Upper lobe of left lung (tissue), 4 donors: ENCODE measurements around the gene OR2T11.

ENCODE experiments used
- EP300 ChIP-seq, 4 donors: sonication (generic); formaldehyde crosslinking; IDR thresholded peaks; one replicate each; pipeline ENCODE4 v1.5.1; 2017; ENCODE audit warnings: antibody characterized with exemption in 4 of 4, control low read depth in 2 of 4
- POLR2A ChIP-seq, 4 donors: fragments of 450-650 bp; IDR thresholded peaks; one replicate each; pipeline ENCODE4 v1.5.1; 2016 to 2017; ENCODE audit warnings: antibody characterized with exemption in 4 of 4, mild to moderate bottlenecking in 2 of 4
- TF ChIP-seq, protein P1 (sequence below), 6 experiments: fragments of 450-650 bp in 4 of 6; fragments of 200-600 bp in 2 of 6; sonication (generic) in 2 of 6; IDR thresholded peaks; one replicate each; pipeline ENCODE4 v1.5.1; 2016 to 2019; ENCODE audit warnings: antibody characterized with exemption in 6 of 6

DNA sequence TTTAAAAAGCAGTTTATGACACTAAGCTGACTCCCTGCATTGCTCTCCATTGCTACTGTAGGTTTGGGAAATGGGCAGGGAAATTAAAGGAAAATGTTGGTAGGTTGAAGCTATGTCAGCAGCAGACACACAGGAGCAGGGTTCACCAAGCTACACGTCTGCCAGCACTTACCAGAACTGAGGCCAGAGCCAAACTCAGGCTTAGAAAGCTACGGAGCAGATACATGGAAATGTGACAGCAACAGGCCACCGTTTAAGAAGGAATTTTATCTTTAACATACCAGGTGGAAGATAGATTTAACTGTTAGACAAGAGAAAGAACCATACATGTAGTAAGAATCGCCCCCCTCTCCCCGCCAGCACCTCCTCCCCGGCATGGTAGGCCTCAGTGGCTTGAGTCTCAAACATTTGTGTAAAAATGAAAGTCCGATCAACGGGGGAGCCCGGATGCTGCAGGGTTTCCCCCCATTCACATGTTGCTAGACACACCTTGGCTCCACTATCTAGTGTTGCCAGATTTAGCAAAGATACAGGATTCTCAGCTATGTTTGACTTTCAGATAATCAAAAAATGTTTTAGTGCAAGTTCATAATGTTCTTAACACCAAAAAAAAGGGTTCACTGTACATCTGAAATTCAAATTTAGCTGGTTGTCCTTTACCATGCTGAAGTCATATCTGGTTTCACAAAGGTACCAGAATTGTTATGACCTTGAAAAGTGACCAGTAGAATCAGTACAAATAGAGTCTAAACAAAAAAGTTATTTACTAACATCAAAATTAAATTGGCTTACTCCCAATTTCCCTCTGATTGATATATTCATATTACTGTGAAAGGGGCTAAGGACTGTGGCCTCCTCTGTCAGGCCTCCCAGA is 6.7 kb downstream of the OR2T11 start:
- TF ChIP-seq POLR2A (IDR thresholded peaks at IDR 0.05) (no peak), EP300 (IDR thresholded peaks at IDR 0.05) (no peak)
- TF ChIP-seq, protein P1, sequence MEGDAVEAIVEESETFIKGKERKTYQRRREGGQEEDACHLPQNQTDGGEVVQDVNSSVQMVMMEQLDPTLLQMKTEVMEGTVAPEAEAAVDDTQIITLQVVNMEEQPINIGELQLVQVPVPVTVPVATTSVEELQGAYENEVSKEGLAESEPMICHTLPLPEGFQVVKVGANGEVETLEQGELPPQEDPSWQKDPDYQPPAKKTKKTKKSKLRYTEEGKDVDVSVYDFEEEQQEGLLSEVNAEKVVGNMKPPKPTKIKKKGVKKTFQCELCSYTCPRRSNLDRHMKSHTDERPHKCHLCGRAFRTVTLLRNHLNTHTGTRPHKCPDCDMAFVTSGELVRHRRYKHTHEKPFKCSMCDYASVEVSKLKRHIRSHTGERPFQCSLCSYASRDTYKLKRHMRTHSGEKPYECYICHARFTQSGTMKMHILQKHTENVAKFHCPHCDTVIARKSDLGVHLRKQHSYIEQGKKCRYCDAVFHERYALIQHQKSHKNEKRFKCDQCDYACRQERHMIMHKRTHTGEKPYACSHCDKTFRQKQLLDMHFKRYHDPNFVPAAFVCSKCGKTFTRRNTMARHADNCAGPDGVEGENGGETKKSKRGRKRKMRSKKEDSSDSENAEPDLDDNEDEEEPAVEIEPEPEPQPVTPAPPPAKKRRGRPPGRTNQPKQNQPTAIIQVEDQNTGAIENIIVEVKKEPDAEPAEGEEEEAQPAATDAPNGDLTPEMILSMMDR (IDR thresholded peaks at IDR 0.05) = no peak
